ENCODE data around the gene GOLGA6L9.
"Not testable (repeated sequence)": the region's sequence is repeated elsewhere in the genome, so short reads cannot be mapped to it uniquely, and the experiment has no call there.

GRCh38 chr15:82475345-82475967 lies 45.8 kb downstream of the GOLGA6L9 start:
- TF ChIP-seq, protein P1, sequence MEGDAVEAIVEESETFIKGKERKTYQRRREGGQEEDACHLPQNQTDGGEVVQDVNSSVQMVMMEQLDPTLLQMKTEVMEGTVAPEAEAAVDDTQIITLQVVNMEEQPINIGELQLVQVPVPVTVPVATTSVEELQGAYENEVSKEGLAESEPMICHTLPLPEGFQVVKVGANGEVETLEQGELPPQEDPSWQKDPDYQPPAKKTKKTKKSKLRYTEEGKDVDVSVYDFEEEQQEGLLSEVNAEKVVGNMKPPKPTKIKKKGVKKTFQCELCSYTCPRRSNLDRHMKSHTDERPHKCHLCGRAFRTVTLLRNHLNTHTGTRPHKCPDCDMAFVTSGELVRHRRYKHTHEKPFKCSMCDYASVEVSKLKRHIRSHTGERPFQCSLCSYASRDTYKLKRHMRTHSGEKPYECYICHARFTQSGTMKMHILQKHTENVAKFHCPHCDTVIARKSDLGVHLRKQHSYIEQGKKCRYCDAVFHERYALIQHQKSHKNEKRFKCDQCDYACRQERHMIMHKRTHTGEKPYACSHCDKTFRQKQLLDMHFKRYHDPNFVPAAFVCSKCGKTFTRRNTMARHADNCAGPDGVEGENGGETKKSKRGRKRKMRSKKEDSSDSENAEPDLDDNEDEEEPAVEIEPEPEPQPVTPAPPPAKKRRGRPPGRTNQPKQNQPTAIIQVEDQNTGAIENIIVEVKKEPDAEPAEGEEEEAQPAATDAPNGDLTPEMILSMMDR (IDR thresholded peaks at IDR 0.05) = not testable (repeated sequence)
- TF ChIP-seq POLR2A (IDR thresholded peaks at IDR 0.05) = not testable (repeated sequence)
